GM13976 (cell line): Measurements from ENCODE around the gene PIP5KL1.

Source experiments
- DNase-seq: peaks from one replicate; pipeline ENCODE4 v3.0.0; 2012; ENCODE audit warnings: low spot score
- in situ Hi-C: fragments of 300-500 bp; cut with MboI; formaldehyde crosslinking; loops from one replicate; pipeline ENCODE4 v1.12.0; 2022; ENCODE audit warnings: low sequenced_read_pairs, mixed read lengths, inconsistent platforms; ENCODE audit not compliant: unreplicated experiment
- TF ChIP-seq, protein P1 (sequence below): IDR thresholded peaks from 2 replicates; pipeline ENCODE4 v1.5.1; 2012; ENCODE audit warnings: borderline replicate concordance, mild to moderate bottlenecking; ENCODE audit not compliant: insufficient read depth; ENCODE audit errors: extremely low read depth, missing control alignments, control extremely low read depth

Gene PIP5KL1

DNA sequence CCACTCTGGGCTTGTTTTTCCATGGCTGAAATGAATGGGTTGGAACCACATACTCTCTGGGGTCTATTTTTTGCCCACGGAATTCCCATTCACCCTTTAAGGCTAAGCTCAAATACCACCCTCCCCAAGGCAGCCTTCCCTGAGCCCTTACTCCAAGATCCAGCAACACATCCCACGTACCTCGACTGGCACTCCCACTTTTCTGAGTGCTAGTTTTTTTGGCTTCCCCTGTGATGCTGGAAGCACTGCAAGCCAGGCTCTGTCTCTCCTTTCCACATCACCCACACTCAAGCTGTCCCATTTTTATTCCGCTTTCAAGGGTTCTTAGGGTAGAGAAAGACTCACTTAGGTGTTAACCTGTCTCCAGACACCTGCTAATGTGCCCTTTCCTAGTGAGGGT lies 37.2 kb downstream of the PIP5KL1 start:
- TF ChIP-seq, protein P1, sequence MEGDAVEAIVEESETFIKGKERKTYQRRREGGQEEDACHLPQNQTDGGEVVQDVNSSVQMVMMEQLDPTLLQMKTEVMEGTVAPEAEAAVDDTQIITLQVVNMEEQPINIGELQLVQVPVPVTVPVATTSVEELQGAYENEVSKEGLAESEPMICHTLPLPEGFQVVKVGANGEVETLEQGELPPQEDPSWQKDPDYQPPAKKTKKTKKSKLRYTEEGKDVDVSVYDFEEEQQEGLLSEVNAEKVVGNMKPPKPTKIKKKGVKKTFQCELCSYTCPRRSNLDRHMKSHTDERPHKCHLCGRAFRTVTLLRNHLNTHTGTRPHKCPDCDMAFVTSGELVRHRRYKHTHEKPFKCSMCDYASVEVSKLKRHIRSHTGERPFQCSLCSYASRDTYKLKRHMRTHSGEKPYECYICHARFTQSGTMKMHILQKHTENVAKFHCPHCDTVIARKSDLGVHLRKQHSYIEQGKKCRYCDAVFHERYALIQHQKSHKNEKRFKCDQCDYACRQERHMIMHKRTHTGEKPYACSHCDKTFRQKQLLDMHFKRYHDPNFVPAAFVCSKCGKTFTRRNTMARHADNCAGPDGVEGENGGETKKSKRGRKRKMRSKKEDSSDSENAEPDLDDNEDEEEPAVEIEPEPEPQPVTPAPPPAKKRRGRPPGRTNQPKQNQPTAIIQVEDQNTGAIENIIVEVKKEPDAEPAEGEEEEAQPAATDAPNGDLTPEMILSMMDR, result no peak

DNA sequence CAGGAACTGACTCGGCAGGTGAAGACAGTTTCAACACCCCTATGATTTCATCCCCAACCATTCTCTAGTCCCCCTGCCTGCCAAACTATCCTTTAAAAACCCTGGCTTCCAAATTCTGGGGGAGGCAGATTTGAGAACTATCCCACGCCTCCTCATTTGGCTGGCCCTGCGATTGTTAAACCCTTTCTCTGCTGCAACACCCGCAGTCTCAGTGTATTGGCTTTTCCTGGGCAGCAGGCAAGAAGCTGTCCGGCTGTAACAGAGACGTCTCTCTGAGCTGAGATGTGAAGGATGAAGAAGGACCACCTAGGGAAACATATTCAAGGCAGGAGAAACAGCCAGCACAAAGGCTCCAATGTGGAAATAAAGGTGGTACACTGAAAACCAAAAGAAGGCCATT lies 37.7 kb downstream of the PIP5KL1 start:
- in situ Hi-C loops, result no loop called here
- DNase-seq, result no peak
- TF ChIP-seq, protein P1, result no peak

More for the DNA sequence above, 37.2 kb downstream of the PIP5KL1 start:
- DNase-seq, result no peak
- in situ Hi-C loops, result no loop called here

DNA sequence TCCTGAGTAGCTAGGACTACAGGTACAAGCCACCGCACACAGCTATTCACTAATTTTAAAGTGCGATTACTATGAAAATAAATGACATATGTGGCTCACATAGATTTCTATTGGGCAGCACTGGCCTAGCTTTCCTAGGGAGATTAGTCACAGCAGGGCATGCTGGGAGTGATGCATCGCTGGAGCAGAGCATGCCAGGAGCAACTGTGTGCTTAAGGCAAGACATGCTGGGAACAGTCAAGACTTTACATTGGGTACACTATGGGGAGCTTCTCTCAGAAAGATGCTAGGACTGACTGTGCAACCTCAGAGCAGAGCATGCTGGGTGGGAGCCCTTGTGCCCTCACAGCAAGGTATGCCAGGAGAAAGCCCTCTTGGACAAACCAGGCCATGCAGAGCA lies 40.5 kb downstream of the PIP5KL1 start:
- in situ Hi-C loops, result no loop called here
- no peak for DNase-seq
- TF ChIP-seq, protein P1, result no peak

DNA sequence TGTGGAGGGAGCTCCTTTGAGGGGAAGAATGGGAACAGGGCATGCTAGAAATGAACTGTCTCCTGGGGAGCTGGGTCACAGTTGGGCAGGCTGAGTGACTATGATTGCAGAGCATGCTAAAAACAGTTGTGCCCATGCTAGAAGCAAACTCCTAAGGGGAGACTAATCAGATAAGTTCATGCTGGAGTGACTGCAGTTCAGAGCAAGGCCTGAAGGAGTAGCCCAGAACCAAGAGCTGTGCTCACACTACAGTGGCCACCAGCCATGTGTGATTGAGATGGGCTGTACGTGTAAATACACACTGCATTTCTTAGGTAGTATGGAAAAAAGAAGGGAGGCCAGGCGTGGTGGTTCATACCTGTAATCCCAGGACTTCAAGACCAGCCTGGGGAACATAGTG lies 42.8 kb downstream of the PIP5KL1 start:
- in situ Hi-C loops, result no loop called here
- TF ChIP-seq, protein P1, result no peak
- no peak for DNase-seq

GRCh38 chr9:127886401-127886972 lies 44.1 kb downstream of the PIP5KL1 start:
- TF ChIP-seq, protein P1, result no peak
- in situ Hi-C loops, result no loop called here
- DNase-seq, result no peak

DNA sequence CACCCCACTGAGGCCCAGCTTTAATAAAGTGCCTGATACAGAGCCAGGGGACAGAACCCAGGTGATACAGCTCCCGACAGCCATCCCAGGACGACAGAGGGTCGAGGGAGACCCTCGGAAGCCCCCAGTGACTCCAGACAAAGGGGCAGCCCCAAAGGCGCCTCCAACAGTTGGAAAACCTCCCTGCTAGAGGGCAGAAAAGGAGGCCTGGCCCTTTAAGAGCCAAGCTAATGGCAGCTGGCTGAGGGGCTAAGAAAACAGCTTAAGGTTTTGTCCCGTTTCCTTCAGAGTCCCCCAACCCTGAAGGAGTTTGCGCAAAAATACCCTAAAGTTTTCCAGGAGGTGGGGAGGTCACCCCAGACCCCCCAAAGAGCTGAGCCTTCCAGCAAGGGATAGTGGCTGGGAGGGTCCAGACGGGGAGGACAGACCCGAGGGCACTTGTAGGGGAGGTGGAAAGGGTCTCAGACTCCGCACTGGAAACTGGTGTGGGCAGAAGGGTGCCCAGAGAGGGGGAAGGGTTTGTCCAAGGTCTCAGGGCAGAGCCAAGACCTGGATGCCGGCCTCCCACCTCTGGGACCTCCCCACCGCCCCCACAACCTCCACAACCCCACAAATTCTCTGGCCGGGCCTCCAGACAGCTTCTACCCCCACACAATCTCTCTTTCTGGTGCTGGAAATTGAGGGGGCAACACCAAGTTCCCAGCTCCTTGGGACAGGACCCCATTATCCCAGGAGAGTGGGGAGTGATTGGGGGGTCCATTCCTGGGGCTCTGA lies 44.9 kb downstream of the PIP5KL1 start:
- in situ Hi-C loops, result no loop called here
- TF ChIP-seq, protein P1, result no peak
- DNase-seq, result no peak
